GM03348 (cell line): Measurements from ENCODE around the gene PRKCE.
A peak's percentile ranks its signal among the peaks of the same experiment; 100 is the strongest.
"Not testable (repeated sequence)": the region's sequence is repeated elsewhere in the genome, so short reads cannot be mapped to it uniquely, and the experiment has no call there.

ENCODE experiments used
- DNase-seq: peaks from one replicate; pipeline ENCODE4 v3.0.0; 2012; ENCODE audit warnings: low spot score

PRKCE gene

GRCh38 chr2:45699032-45699658 is 47.7 kb downstream of the PRKCE start:
- peak; percentile 70 for DNase-seq

DNA sequence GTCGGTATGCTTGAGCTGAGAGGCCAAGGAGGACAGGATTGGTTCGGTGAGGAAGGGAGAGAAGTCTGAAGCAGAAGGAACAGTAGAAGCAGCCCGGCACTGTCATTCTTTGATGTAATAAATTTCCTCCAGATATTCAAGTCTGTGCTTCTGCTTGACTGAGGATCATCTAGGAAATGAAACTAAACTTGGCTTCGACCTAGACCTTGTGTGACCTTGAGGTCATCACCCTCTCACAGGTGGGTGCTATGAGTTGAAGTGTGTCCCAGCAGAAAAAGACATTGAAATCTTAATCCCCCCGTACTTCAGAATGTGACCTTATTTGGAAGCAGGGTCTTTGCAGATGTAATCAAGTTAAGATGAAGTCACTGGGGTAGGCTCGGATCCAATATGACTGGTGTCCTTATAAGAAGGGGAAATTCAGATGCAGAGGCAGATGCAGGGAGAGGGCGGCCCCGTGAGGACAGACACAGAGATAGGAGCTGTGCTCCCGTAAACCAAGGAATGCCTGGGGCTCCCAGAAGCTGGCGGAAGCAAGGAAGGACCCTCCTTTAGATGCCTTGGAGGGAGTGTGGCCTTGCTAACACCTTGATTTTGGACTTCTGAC is 49.0 kb downstream of the PRKCE start:
- DNase-seq, result no peak

GRCh38 chr2:45705233-45705632 is 53.8 kb downstream of the PRKCE start:
- no peak for DNase-seq

- peak; percentile 70 for DNase-seq
These were observed 54.6 kb downstream of the PRKCE start for GRCh38 chr2:45706033-45706432.

GRCh38 chr2:45707006-45707405 is 55.5 kb downstream of the PRKCE start:
- peak; percentile 9 for DNase-seq

GRCh38 chr2:45707661-45708060 is 56.2 kb downstream of the PRKCE start:
- no peak for DNase-seq

DNA sequence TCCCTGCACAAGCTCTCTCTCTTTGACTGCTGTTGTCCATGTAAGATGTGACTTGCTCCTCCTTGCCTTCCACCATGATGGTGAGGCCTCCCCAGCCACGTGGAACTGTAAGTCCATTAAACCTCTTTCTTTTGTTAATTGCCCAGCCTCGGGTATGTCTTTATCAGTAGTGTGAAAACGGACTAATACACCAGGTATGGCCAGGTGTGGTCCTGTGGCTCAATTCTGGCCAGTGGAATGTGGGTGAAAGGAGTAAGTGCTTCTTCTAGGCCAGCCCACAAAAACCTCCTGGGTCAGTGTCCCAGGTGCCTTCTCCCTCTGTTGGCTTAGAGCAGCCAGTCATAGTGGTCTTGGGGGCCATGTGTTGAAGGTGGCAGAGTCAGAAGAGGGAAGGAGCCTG is 57.0 kb downstream of the PRKCE start:
- DNase-seq, result no peak

GRCh38 chr2:45709137-45709536 is 57.7 kb downstream of the PRKCE start:
- no peak for DNase-seq

- no peak for DNase-seq
These were observed 59.0 kb downstream of the PRKCE start for GRCh38 chr2:45710468-45710867.

DNA sequence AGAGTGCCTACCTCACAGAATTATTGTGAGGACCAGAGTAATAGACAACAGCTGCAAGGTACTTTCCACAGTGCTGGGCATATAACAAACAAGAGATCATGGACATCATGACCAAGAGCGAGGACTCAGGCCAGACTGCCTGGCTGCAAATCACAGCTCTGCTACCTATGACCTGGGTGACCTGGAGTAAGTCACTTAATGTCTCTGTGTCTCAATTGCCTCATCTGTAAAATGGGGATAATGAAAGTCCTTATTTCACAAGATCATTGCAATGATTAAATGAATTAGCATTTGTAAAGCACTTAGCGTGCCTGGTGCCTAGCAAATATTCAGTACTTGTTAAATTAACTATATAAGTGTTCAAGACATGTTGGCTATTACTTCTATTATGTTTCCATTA is 59.7 kb downstream of the PRKCE start:
- no peak for DNase-seq

DNA sequence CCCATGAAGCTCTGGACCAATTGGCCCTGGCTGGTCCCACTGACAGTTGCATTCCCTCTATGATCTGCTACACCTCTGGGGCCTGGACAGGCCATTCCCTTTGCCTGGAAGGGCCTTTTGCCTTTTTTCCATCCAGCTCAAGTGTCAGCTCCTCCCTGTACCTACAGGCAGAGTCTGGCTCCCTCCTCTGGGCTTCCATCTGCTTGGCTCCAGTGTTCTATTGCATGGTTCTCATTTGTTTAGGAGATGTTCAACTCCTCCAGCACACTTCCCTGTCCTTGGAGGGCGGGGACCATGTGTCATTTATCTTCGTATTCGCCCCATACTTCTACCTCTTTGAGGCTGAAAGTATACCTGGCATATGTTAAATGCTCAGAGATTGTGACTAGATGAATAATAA is 61.1 kb downstream of the PRKCE start:
- no peak for DNase-seq

DNA sequence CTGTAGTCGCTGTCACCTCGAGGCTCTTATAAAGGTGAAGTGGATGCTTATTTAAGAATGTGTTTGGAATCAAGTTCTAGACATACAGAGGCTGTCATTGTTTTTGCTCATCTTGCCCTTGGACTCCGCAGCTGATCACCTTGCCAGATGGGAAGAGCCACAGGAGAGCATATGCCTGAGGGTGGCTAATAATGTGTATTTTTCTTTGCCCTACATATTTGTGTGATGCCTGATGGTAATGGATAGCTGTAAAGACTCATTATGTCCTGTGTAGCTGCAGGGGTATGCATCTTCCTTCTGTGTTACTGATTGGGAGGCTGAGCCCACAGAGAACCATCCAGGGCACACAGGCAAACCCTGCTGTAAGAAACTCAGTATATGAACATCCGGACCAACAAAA is 61.7 kb downstream of the PRKCE start:
- DNase-seq, result no peak

GRCh38 chr2:45713591-45713990 is 62.1 kb downstream of the PRKCE start:
- DNase-seq, result no peak

GRCh38 chr2:45714679-45715078 is 63.2 kb downstream of the PRKCE start:
- no peak for DNase-seq

- no peak for DNase-seq
These were observed 64.3 kb downstream of the PRKCE start for GRCh38 chr2:45715601-45716379.

- DNase-seq, result not testable (repeated sequence)
These were observed 65.0 kb downstream of the PRKCE start for GRCh38 chr2:45716432-45716831.

DNA sequence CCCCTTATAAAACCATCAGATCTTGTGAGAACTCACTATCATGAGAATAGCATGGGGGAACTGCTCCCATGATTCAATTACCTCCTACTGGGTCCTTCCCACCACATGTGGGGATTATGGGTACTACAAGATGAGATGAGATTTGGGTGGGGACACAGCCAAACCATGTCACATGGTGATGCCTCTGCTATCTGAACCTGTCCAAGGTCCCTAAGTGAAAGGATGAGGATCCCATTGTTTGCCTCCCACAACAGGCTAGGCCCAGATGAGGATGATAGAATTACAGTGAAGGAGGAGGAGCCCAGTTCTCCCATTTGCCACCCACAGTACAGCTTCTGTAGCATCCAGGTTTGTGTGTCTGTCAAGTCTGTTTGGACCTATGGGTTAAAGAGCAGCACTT is 65.4 kb downstream of the PRKCE start:
- DNase-seq, result no peak

DNA sequence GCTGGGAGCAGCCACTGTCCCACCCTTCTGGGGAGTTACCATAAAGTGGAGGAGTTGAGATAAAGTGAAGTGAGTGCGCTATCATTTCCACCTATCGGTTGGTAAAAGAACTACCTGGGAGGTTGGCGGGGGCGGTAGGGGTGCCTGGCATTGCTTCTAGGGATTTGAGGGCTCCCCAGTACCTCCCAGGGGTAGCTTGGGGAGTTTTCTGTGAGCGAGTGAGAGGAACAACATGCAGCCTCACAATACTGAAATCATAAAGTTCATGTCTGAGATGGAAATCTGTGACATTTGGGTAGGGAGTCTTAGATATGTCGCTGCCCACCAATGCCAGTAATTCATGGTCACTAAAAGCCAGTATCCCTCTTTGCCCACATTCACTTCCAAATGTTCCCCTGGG is 68.7 kb downstream of the PRKCE start:
- no peak for DNase-seq

DNA sequence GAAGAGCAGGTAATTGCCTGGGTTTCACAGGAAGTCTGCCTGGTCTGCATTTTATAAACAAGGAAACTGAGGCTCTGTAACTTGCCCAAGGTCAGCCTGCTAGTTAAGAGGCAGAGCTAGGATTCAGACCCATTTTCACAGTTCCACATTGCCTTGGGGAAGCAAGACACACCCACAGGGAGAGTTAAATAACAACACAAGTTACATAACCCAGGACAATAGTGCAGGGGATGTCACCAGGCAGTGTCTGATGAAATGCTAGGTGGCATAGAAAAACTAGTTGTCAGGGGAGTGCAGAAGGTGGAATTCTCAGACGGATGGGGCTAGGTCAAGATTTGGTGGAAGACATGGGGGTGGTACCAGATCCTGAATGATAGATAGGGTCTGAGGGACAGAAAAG is 69.7 kb downstream of the PRKCE start:
- DNase-seq, result no peak

DNA sequence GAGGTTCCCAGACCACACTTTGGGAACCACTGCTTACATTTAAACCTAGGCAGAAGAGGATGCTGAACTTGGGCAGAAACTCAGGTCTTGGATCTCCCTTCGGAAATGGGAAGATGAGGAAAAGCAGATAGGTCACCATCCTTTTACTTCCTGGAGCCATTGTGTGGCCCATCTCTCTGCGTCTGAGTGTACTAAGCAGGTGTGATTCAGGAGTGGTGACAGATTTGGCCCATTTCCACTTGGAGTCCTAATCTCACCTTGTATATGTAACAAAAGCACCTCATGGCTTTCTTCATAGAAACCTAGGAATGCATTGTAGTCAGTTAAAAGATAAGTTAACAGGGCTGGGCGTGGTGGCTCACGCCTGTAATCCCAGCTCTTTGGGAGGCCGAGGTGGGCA is 71.0 kb downstream of the PRKCE start:
- DNase-seq, result no peak

- no peak for DNase-seq
These were observed 72.4 kb downstream of the PRKCE start for GRCh38 chr2:45723857-45724256.

DNA sequence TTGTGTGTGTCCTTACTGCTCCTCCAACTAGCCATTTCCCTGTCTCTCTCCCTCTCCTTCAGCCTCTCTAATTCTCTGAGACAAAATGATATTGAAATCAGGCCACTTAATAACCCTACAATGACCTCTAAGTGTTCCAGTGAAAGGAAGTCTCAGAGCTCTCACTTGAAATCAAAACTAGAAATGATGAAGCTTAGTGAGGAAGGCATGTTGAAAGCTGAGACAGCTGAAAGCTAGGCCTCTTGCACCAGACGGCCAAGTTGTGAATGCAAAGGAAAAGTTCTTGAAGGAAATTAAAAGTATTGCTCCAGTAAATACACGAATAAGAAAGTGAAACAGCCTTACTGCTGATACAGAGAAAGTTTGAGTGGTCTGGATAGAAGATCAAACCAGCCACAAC is 72.9 kb downstream of the PRKCE start:
- no peak for DNase-seq

DNA sequence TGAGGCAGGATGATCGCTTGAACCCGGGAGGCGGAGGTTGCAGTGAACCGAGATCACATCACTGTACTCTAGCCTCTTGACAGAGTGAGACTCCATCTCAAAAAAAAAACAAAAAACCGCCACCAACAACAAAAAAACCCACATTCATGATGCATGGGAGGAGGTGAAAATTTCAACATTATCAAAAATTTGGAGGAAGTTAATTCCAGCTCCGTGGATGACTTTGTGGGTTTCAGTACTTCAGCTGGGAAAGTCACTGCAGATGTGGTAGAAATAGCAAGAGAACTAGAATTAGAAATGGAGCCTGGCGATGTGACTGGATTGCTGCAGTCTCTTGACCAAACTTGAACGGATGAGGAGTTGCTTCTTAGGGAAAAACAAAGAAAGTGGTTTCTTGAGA is 74.3 kb downstream of the PRKCE start:
- DNase-seq, result no peak

- DNase-seq, result no peak
These were observed 74.7 kb downstream of the PRKCE start for GRCh38 chr2:45726188-45726587.
